GM21825 (cell line): Measurements from ENCODE around the gene BCAS4.

ENCODE experiments used
- ATAC-seq: cut with Tn5 transposase; IDR thresholded peaks from one replicate; pipeline ENCODE4 v1.9.1; 2021; ENCODE audit warnings: mild to moderate bottlenecking, moderate library complexity; ENCODE audit not compliant: unreplicated experiment

BCAS4 gene

DNA sequence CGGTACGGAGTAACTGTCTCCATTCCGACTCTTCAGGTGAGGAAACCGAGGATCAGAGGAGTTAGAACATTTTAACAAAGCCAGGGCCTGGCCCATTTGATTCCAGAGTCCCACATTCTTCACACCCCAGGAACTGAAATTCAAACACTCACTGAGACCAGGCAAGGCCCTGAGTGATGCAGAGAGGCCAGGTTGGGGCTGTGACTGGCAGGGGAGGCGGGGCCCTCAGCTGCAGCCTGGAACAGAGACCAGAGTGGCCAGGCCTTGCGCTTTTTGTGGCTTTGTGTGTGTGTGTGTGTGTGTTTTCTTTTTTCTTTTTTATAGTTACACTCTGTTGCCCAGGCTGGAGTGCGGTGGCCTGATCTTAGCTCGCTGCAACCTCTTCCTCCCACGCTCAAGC is 57.2 kb downstream of the BCAS4 start:
- ATAC-seq: no peak

- ATAC-seq: no peak
These were observed 59.8 kb downstream of the BCAS4 start for GRCh38 chr20:50854506-50855249.

GRCh38 chr20:50855498-50856474 is 60.9 kb downstream of the BCAS4 start:
- no peak for ATAC-seq

DNA sequence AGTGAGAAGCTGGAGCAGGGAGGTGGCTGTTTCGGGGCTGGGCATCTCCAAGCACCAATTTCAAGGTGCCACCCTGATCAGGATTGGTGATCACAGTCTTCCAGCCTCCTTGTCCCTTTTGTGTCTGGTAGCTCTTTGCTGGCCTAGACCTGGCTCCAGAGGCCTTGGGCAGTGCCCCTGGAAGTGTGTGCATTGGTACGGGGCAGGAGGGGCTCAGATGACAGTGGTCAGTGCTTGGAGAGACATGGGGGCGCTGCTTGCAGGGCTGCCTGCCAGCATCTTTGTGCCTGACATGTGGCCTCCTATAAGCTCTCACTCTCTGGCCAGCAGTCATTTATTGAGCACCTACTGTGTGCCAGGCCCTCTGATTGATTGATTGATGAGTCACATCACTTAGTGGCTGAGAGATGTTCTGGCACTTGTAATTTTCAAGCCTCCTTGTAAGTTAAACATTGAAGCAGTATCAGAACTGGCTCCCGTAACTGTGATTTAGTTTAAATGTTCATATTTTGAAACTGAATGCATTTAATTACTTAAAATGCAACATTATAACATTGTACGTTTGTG is 61.7 kb downstream of the BCAS4 start:
- no peak for ATAC-seq

DNA sequence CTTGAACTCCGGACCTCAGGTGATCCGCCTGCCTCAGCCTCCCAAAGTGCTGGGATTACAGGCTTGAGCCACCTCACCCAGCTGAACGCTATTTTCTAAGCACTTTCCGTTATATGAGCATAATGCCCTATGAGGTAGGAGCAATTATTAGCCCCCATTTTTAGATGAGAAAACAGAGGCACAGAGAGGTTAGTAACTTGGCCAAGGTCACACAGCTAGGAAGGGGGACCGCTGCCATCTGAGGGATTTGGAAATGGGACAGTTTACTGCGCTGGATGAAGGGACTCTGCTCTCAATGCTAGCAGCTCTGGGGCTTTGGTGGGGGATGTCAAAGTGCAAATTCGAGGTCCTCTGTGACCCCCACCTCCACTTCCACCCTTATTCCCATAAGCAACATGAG is 62.5 kb downstream of the BCAS4 start:
- no peak for ATAC-seq

GRCh38 chr20:50858525-50858924 is 63.7 kb downstream of the BCAS4 start:
- ATAC-seq: no peak

DNA sequence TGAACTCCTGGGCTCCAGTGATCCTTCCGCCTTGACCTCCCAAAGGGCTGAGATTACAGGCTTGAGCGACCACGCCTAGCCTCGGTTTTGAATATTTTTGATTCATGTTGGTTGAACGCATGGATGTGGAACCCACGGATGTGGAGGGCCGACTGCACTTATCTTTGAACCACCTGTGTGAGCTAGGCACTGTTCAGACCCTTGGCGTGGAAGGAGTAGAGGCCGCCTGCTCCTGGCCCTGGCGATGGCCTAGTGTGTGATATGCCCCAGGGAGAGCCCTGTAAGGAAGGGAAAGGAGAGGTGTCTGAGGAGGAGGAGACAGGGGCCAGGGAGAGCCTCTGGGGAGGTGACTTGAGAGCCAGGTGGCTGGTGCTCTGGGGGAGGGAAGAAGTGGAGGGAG is 64.3 kb downstream of the BCAS4 start:
- ATAC-seq: no peak

- ATAC-seq: no peak
These were observed 66.2 kb downstream of the BCAS4 start for GRCh38 chr20:50861012-50861411.

GRCh38 chr20:50862546-50862945 is 67.7 kb downstream of the BCAS4 start:
- no peak for ATAC-seq

DNA sequence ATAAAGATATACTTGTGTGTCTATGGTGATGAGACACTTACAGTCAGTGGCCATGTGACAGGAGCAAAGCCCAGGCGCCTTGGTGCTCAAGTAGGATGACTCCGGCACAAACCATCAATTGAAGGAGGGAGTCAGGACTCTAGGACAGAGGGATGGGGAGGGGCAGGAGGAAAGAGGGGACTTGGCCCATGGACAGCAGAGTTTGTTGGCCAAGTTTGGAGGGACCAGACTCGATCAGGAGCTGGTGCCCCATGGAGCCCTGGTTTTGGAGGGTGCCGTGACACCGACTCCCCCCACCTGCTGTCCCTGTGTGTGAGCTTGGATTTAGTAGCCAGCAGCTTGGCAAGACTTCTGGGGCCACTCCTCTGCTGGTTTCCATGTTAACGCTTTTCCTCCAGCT is 70.3 kb downstream of the BCAS4 start:
- no peak for ATAC-seq

GRCh38 chr20:50865591-50865990 is 70.7 kb downstream of the BCAS4 start:
- no peak for ATAC-seq

DNA sequence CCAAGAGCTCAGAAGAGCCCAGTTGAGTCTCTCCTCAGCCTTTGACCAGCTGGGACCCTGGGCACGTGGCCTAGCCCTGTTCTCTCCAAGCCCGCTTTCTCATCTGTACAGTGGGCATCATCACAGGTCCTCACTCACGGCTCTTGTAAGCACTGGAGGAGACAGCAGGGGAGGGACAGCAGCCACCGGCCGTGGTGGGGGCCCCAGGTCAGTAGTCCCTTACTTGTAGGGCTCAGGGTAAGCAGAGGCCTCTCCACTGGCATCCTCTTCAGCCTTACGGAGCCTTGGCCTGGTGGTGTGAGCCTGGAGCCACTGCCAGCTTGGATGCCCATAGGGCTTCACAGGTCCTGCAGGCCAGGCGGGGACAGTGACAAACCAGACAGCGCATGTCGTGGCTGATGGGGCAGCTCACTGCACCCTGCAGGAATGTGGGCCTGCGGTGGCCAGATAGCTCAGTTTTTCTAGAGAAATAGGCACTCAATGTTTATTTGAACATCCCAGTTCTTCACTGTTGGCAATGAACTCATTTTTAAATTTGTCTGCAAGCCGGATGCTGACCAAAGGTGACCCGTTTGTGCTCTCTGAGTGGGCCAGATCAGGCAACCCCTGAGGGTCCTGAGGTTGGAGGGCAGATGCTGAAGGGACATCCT is 71.3 kb downstream of the BCAS4 start:
- no peak for ATAC-seq

DNA sequence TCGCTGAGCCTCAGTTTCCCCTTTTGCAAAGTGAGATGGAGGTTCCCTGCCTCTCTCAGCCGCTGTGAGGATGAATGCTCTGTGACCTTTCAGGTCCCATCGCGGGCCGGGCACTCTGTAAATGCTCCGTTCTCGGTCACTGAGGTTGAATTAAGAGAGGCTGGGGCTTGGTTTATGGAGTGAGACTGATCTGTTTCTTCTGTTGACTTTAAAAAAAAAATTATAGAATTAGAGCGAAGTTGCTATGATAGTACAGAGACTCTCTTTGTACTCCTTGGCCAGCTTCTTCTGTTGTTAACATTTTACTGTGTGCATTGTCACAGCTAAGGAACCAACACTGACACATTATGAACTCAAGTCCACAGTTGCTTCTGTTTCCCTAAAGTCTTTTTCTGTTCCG is 72.0 kb downstream of the BCAS4 start:
- ATAC-seq: no peak

DNA sequence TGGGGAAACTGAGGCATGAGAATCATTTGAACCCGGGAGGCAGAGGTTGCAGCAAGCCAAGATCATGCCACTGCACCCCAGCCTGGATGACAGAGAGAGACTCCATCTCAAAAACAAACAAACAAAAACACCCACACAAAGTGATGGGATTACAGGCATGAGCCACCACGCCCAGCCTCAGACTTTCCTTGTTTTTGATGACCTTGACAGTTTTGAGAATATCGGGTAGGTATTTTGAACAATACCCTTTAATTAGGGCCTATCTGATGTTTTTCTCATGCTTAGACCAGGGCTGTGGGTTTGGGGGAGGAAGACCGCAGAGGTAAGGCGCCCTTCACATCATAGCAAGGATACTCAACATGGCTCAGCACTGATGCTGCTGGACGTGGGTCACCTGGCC is 72.9 kb downstream of the BCAS4 start:
- ATAC-seq: no peak

GRCh38 chr20:50868509-50869495 is 73.9 kb downstream of the BCAS4 start:
- no peak for ATAC-seq

- no peak for ATAC-seq
These were observed 75.8 kb downstream of the BCAS4 start for GRCh38 chr20:50870561-50871161.

DNA sequence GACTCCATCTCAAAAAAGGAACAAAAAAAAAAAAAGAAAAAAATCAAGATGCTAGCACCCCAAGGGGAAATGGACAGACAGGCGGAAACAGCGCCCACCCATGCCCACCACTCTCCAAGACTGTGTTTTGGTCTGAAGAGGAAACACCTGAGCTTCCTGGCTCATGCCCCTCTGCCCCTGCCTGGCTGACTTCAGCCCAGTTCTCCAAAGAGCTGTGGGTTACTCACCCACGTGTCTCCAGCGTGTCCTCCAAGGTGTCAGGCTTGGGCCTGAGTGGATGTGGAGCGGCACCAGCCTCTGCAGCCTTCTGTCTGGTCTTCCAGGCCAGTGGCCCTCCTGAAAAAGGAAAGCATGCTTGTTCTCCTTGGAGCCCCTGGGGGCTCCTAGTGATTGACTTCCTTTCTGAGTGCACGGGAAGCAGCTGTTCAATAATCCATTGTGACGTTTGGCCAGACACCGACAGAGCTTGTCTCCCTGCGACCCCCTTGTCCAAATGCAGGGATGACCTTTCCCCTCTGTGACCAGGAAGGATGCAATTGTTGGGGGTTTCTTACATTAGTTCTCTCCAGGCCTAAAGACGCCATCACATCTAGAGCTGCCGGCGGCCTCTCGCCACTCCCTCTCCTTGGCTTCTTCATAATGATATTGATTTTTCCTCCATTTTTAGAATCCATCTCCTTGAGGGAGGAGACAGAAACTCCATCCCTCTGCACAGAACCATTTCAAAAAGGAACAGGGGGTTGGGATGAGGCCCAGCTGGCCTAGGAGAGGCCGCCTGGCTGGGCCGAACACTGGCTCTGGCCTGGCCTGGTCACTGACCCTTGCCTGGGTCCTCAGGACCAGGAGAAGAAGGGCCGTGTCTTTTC is 77.9 kb downstream of the BCAS4 start:
- ATAC-seq: no peak

GRCh38 chr20:50873585-50873984 is 78.7 kb downstream of the BCAS4 start:
- no peak for ATAC-seq
